ENCODE data around the gene SLC9A9. TPM values are rescaled to one million over a fixed set of nuclear protein-coding genes. Genes with fewer than 3 reads are reported as not detected.

Gene SLC9A9
- total RNA-seq, 2 donors from 2014 or later: 1.3 to 3.7 TPM

- peaks cover 8% of the 10 kb centered on the region for H3K4me1 Mint-ChIP-seq
- no peaks in the 10 kb centered on the region for H3K36me3 ChIP-seq (ENCODE audit: control insufficient read depth, insufficient read depth, low read length)
- no peak overlapping the region for H3K27ac ChIP-seq (ENCODE audit: low read depth, low read length)
- WGBS, 2 experiments (ENCODE audit: insufficient coverage in 1 of 2, insufficient read length in 1 of 2): 68 to 100% methylated on average over 1 to 2 of the region's 4 CpGs
- H3K27me3 Mint-ChIP-seq (ENCODE audit: insufficient read depth): no peaks in the 10 kb centered on the region
- TF ChIP-seq CTCF (conservative IDR thresholded peaks at IDR 0.05): no peak
- H3K4me3 Mint-ChIP-seq: no peak overlapping the region
- no peak for DNase-seq
- H3K27ac Mint-ChIP-seq: no peak overlapping the region
- H3K4me1 ChIP-seq (ENCODE audit: control insufficient read depth, insufficient read depth, low read length): peaks cover 2% of the 10 kb centered on the region
- no peaks in the 10 kb centered on the region for H3K9me3 ChIP-seq (ENCODE audit: control insufficient read depth, low read length)
- H3K9ac ChIP-seq (ENCODE audit: extremely low read depth, low read length, poor library complexity, severe bottlenecking): no peak overlapping the region
- no peaks in the 10 kb centered on the region for H3K36me3 Mint-ChIP-seq (ENCODE audit: low read depth)
- no peaks in the 10 kb centered on the region for H3K9me3 Mint-ChIP-seq
- no peak overlapping the region for H3K4me3 ChIP-seq (ENCODE audit: low read length)
- no peaks in the 10 kb centered on the region for H3K27me3 ChIP-seq (ENCODE audit: control insufficient read depth, insufficient read depth, low read length, poor library complexity, severe bottlenecking)
Observed at GRCh38 chr3:143413372-143413771, 434.9 kb downstream of the SLC9A9 start.

GRCh38 chr3:143412084-143412483 is 436.2 kb downstream of the SLC9A9 start:
- H3K36me3 ChIP-seq (ENCODE audit: control insufficient read depth, insufficient read depth, low read length): no peaks in the 10 kb centered on the region
- H3K36me3 Mint-ChIP-seq (ENCODE audit: low read depth): no peaks in the 10 kb centered on the region
- H3K27ac ChIP-seq (ENCODE audit: low read depth, low read length): no peak overlapping the region
- no peak overlapping the region for H3K4me3 ChIP-seq (ENCODE audit: low read length)
- WGBS, 2 experiments (ENCODE audit: insufficient coverage in 1 of 2, insufficient read length in 1 of 2): 90 to 94% methylated on average over 2 to 3 of the region's 3 CpGs
- peaks cover 8% of the 10 kb centered on the region for H3K4me1 Mint-ChIP-seq
- no peak for TF ChIP-seq CTCF (conservative IDR thresholded peaks at IDR 0.05)
- H3K4me1 ChIP-seq (ENCODE audit: control insufficient read depth, insufficient read depth, low read length): peaks cover 2% of the 10 kb centered on the region
- no peaks in the 10 kb centered on the region for H3K9me3 Mint-ChIP-seq
- no peak for DNase-seq
- no peaks in the 10 kb centered on the region for H3K9me3 ChIP-seq (ENCODE audit: control insufficient read depth, low read length)
- H3K27me3 ChIP-seq (ENCODE audit: control insufficient read depth, insufficient read depth, low read length, poor library complexity, severe bottlenecking): no peaks in the 10 kb centered on the region
- no peaks in the 10 kb centered on the region for H3K27me3 Mint-ChIP-seq (ENCODE audit: insufficient read depth)
- no peak overlapping the region for H3K9ac ChIP-seq (ENCODE audit: extremely low read depth, low read length, poor library complexity, severe bottlenecking)
- H3K27ac Mint-ChIP-seq: no peak overlapping the region
- H3K4me3 Mint-ChIP-seq: no peak overlapping the region

GRCh38 chr3:143410259-143410658 is 438.0 kb downstream of the SLC9A9 start:
- Histone ChIP-seq H3K36me3 (ENCODE audit: control insufficient read depth, insufficient read depth, low read length) (no peaks in the 10 kb centered on the region), H3K4me3 (ENCODE audit: low read length) (no peak overlapping the region), H3K4me1 (ENCODE audit: control insufficient read depth, insufficient read depth, low read length) (peaks cover 2% of the 10 kb centered on the region), H3K27ac (ENCODE audit: low read depth, low read length) (no peak overlapping the region), H3K9ac (ENCODE audit: extremely low read depth, low read length, poor library complexity, severe bottlenecking) (no peak overlapping the region), H3K9me3 (ENCODE audit: control insufficient read depth, low read length) (no peaks in the 10 kb centered on the region), H3K27me3 (ENCODE audit: control insufficient read depth, insufficient read depth, low read length, poor library complexity, severe bottlenecking) (no peaks in the 10 kb centered on the region)
- Mint-ChIP-seq H3K36me3 (ENCODE audit: low read depth) (no peaks in the 10 kb centered on the region), H3K27ac (no peak overlapping the region), H3K27me3 (ENCODE audit: insufficient read depth) (no peaks in the 10 kb centered on the region), H3K4me3 (no peak overlapping the region), H3K4me1 (peaks cover 8% of the 10 kb centered on the region), H3K9me3 (no peaks in the 10 kb centered on the region)
- no peak for DNase-seq
- WGBS, 2 experiments (ENCODE audit: insufficient coverage in 1 of 2, insufficient read length in 1 of 2): 90 to 93% methylated on average over 1 of the region's 1 CpG
- TF ChIP-seq CTCF (conservative IDR thresholded peaks at IDR 0.05): no peak
